ENCODE data around the gene PRKCZ.

PRKCZ gene

GRCh38 chr1:2081326-2081885 is 31.2 kb downstream of the PRKCZ start:
- no peak for TF ChIP-seq ZFX (IDR thresholded peaks at IDR 0.05; ENCODE audit: borderline replicate concordance)
- TF ChIP-seq CTCF (IDR thresholded peaks at IDR 0.05): no peak
- H3K27ac ChIP-seq: no peak overlapping the region

GRCh38 chr1:2082064-2082463 is 31.9 kb downstream of the PRKCZ start:
- TF ChIP-seq CTCF (IDR thresholded peaks at IDR 0.05): no peak
- TF ChIP-seq ZFX (IDR thresholded peaks at IDR 0.05; ENCODE audit: borderline replicate concordance): no peak
- H3K27ac ChIP-seq: no peak overlapping the region

- no peak overlapping the region for H3K27ac ChIP-seq
- TF ChIP-seq CTCF (IDR thresholded peaks at IDR 0.05) (no peak), ZFX (IDR thresholded peaks at IDR 0.05; ENCODE audit: borderline replicate concordance) (no peak)
Measured at GRCh38 chr1:2083666-2084065, 33.5 kb downstream of the PRKCZ start.

- no peak overlapping the region for H3K27ac ChIP-seq
- TF ChIP-seq CTCF (IDR thresholded peaks at IDR 0.05): no peak
- TF ChIP-seq ZFX (IDR thresholded peaks at IDR 0.05; ENCODE audit: borderline replicate concordance): no peak
Measured at GRCh38 chr1:2084306-2084705, 34.1 kb downstream of the PRKCZ start.

GRCh38 chr1:2085080-2085479 is 34.9 kb downstream of the PRKCZ start:
- H3K27ac ChIP-seq: no peak overlapping the region
- no peak for TF ChIP-seq CTCF (IDR thresholded peaks at IDR 0.05)
- TF ChIP-seq ZFX (IDR thresholded peaks at IDR 0.05; ENCODE audit: borderline replicate concordance): no peak

- H3K27ac ChIP-seq: no peak overlapping the region
- no peak for TF ChIP-seq CTCF (IDR thresholded peaks at IDR 0.05)
- TF ChIP-seq ZFX (IDR thresholded peaks at IDR 0.05; ENCODE audit: borderline replicate concordance): no peak
Measured at GRCh38 chr1:2086446-2087078, 36.4 kb downstream of the PRKCZ start.

- TF ChIP-seq CTCF (IDR thresholded peaks at IDR 0.05) (no peak), ZFX (IDR thresholded peaks at IDR 0.05; ENCODE audit: borderline replicate concordance) (no peak)
- no peak overlapping the region for H3K27ac ChIP-seq
Measured at GRCh38 chr1:2087766-2088165, 37.6 kb downstream of the PRKCZ start.
